Stimulated activated CD8-positive, alpha-beta memory T cell treated with anti-CD3 and anti-CD28 coated beads, Interleukin-7, amount 100 ng/mL, for 48 hours (primary cell): ENCODE measurements around the gene COX15.
"Not testable (repeated sequence)": the region's sequence is repeated elsewhere in the genome, so short reads cannot be mapped to it uniquely, and the experiment has no call there.

ENCODE experiments used
- DNase-seq, 2 donors: peaks; one replicate each; pipeline ENCODE4 v3.0.0-alpha.2; 2020; ENCODE audit warnings: low read depth in 1 of 2; ENCODE audit errors: extremely low read depth in 1 of 2

Gene COX15

DNA sequence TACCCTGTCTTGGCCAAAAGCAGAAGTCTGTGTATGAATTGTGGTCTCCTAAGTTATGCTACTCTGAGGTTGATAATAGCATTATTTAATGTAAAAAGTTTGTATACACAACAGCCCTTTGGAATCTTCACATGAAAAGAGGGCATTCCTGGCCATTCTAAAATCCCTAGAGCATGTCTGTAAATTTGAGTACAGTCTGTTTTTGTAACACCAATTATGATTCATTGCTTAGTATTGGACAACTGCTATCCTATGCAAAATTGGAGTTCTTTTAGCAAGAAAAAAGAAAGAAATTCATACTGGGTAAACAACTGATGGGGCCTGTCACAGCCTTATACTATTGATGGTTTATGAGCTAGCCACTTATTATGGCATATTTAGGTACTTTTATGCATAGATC is 10.3 kb upstream of the COX15 start:
- DNase-seq, result no peak

DNA sequence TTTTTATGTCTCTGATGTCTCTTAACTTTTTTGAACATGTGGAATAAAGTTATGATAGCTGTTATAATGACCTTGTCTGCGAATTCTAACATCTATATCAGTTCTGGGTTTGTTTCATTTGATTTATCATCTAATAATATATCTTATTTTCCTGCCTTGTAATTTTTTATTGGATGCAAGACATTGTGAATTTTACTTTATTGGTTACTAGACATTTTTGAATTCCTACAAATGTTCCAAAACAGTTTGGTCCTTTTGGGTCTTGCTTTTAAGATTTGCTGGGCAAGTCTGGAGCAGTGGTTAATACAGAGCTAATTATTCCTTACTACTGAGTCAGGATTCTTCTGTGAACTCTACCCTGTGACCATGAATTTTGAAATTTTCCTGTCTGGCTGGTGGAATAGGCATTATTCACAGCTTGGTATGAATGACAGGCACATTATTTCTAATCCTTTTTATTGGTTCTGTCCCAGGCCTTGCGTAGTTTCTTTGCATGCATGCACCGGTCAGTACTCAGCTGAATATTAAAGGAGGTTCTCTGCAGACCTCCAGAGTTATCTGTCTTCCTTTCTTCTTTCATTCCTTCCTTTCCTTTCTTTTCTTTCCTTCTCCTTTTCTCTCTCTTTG is 9.1 kb upstream of the COX15 start:
- no peak for DNase-seq

DNA sequence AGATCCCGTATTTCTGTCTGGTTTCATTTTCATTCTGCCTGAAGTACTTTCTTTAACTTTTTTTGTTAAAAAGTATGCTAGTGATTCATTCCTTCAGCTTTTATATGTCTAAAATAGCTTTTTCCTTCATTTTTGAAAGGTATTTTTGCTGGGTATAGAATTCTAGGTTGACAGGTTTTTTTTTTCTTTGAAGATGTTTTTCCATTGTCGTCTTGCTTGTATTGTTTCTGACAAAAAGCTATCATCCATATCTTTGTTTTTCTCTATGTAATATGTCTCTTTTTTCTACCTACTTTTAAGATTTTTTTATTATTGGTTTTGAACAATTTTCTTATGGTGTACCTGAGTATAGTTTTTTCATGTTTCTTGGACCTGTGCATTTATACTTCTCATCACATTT is 8.3 kb upstream of the COX15 start:
- DNase-seq, result no peak

DNA sequence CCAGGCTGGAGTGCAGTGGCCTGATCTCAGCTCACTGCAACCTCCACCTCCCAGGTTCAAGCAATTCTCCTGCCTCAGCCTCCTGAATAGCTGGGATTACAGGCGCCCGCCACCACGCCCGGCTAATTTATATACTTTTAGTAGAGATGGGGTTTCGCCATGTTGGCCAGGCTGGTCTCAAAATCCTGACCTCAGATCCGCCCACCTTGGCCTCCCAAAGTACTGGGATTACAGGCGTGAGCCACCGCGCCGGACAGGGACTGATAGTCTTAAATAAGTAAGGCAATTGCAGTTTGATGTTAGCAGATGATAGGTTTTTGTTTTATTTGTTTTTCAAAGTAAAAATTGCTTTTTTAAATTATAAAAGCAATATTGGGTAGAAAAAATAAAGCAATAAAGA is 2.2 kb upstream of the COX15 start:
- not testable (repeated sequence) for DNase-seq

DNA sequence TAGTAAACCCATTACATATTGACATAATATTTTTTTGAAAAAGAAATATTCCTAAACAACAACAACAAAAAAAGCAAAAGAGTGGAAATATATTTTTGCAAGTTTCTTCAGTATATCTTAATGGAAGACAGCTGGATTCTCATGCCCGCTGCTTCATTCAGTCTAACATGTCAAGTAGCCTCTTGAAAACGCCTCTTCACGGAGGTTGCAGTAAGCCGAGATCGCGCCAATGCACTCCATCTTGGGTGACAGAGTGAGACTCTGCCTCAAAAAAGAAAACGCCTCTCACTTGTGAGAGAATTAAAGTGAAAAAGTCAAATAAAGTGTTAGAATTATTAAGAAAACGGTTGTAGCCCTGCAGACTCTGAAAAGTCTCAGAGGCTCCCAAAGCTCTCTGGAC is 1.4 kb upstream of the COX15 start:
- DNase-seq, result no peak

DNA sequence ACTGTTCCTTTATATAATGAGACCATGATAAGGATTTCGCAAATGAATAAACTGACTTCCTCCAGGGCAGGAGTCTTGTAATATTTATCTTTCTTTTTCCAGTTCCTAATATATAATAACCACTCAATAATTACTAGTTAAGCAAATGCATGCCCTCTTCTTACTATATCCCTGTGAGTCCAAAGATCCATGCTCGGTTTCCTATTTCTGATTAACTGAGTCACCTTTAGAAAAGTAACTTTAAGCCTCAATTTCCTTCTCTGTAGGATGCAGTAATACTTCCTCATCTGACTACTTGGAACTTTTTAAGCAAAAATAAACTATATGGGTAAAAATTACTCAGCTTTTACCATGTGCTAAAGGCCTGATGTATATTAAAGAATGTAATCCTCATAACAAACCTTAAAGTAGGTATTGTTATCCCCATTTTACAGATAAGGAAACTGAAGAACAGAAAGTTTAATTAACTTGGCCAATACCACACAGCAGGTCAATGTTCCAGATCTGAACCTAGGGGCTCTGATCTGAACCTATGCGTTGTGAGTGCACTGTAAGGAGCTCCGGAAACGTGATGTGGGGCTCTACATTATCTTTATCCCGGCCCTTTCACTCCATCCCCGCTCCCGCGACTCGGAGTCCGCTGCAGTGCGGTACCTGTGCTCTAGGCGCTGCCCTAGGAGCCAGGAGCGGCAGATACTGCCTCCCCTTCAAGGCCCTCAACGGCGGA is 458 bp downstream of the COX15 start:
- DNase-seq, result no peak

DNA sequence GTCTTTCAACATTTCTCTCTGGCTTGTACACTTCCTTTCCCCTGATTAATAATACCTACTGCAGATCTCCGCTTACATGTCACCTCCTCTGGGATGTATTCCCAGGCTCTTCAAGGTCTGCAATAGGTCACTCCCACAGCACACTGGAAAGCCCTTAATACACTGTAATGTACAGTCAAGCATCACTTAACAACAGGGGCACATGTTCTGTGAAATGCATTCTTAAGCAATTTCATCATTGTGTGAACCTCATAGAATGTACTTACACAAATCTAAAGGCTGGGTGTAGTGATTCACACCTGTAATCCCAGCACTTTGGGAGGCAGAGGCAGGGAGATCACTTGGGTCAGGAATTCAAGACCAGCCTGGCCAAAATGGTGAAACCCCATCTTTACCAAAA is 1.9 kb downstream of the COX15 start:
- no peak for DNase-seq

DNA sequence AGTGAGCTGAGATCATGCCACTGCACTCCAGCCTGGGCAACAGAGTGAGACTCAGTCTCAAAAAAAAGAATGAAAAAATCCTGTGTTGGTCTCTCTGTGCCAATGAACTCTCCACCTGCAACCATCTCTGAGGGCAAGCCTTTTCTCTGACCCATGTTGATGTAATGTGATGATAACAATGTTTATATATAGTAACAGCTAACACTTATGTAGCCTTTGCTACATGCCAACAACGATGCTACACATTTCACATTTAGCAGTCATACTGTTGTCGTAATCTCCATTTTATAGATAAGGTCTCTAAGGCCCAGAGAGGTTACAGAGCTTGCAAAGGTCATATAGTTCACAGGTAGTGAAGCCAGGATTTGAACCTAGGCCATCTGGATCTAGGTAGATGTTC is 11.5 kb downstream of the COX15 start:
- DNase-seq, result no peak

DNA sequence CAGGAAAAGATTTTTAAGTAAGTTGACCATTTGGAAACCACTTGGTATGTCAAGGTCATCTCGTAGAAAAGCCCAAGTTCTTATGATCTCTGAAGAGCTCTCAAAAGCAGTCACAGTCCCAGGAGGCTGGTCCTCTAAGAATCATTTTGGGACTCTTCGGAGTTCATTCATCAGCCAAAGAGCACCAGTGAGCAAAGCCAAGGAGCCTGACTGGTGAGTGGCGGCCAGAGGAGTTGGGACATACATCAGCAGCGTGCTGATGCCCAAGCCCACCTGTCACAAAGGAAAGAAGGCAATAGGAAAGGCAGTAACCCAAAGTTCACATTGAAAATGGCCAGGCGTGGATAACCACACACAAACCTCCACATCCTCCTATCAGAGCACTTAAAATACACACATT is 17.5 kb downstream of the COX15 start:
- DNase-seq, result no peak

DNA sequence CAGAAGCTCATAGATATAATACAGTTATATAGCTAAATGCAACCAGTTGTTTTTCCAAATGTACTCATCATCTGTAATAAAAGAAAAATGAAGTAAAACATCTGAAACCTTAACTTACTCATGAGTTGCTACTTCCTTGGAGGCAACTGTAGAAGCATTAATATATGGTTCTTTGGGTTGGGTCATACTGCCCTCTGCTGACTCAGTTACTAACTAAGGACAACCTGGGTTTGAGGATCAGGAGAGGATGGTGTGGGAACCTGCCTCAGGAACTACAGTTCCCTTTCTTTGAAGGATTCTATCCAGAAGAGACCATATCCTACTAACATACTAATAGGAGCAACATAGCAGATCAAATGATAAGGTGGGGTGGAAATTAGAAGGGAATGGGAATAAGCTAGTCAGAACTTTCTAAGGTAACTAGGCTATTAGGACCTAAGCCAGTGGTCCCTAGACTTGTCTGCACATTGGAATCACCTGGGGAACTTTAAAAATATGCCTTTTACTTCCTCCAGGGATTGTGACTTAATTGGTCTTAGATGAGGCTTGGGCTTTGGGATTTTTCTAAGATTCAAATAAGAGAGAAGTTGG is 20.7 kb downstream of the COX15 start:
- DNase-seq, result no peak

DNA sequence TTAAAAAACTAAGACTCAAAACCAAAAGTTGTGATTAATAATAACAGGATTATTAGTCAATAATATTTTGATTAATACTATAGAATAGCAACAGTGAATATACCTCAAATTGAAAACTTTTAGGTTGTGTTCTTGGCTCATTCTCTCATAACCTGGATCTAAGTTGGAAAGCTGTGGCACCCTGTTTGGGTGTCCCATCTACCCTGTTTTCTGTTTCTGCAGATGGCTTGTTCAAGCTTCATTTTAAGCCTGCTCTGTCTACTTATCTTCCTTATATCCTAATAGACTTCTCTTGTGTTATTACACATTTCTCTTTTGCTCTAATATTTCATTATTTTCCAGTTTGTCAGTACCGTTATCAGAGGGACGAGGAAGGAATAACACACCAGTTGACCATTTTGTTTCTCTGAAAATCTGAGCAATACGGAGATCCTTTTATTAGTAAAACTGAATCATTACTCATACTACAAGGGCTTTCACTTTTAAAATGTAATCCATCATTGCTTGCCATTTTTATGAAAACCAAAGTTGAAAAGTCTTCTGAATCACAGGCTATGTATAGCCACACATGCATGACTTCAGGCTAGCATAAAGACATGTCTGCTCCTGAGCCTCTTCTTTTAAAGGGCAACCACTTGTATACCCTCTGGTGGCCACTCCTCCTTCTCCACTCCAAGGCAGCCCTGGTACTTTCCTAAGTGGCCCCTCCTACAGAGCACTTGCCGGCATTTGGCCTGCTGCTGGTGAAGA is 22.3 kb downstream of the COX15 start:
- no peak for DNase-seq

DNA sequence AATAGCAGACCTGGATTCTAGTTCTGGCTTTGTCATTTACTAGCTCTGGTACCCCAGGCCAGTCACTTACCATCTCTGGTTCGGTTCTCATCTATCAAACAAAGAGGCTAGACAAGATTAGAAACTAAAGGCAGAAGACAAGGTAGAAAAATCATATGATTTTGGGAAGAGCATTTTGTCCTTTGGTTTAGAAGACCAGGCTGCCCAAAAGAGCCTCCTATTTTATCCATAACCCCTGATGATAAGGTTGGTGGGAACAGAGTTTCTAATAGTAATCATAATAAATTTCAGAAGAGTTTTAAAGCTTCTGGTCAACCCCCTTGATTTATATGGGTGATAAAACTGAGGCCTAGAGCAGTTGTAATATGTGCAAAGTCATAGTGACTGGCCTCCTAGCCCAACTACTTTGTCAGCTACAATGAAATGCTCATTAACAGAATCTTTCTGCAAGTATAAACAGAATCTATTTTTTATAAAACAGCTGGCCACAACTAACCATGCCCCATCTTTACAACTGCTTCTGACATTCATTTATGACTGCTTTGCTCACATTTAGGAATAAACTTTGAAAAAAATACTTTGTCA is 23.4 kb downstream of the COX15 start:
- DNase-seq, result no peak

DNA sequence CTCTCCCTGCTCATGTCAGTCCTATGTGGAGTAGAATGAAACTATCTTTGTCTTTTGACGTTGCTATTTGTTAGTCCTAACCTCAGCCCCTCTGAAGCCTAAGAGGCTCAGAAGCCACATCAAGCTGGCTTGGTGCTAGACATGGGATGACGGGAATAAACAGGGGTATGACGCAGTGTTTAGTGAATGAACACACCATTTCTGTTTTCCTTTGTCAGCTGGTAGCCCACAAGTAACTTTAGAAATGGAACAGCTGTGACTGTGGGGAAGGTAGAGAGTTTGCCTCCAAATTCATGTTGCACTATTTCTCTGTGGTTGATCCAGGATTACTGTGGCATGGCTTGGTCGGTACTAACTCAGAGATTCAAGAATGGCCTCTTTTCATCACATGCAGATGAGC is 31.3 kb downstream of the COX15 start:
- no peak for DNase-seq

DNA sequence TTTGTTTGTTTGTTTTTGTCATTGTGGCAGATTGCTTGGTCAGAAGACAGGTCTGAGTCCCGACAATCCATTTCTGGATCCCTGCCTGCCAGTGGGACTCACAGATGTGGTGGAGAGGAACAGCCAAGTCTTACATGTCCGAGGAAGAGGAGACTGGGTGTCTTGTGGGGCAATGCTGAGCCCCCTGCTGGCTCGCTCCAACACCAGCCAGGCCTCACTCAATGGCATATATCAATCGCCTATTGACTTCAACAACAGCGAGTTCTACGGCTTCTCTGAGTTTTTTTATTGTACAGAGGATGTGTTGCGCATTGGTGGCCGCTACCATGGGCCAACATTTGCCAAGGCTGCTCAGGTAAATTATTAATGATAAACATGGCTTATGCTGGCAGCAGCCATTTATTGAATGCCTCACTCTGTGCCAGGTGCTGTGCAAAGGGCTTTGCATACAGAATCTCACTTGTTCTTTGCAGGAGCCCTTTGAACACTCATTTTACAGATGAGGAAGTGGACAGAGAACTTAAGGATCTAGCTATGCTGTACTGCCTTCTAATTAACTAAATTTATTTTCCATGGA is 33.3 kb downstream of the COX15 start:
- no peak for DNase-seq

DNA sequence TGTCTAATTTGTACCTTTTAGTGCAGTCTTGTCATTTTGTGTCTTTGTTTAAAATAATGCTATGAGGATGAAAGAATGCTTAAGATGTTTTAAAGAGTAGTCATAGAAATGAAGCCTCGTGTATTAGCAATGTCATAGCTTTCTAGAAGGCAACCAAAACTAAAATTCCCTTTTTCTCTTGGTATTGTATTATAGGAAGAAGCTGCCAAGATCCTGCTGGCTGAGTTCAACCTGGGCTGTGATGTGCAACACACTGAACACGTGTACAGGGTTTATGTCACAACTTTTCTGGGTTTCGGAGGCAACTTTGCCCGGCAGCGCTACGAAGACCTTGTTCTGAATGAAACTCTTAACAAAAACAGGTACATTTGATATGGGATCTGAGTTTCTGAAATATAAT is 36.2 kb downstream of the COX15 start:
- no peak for DNase-seq

DNA sequence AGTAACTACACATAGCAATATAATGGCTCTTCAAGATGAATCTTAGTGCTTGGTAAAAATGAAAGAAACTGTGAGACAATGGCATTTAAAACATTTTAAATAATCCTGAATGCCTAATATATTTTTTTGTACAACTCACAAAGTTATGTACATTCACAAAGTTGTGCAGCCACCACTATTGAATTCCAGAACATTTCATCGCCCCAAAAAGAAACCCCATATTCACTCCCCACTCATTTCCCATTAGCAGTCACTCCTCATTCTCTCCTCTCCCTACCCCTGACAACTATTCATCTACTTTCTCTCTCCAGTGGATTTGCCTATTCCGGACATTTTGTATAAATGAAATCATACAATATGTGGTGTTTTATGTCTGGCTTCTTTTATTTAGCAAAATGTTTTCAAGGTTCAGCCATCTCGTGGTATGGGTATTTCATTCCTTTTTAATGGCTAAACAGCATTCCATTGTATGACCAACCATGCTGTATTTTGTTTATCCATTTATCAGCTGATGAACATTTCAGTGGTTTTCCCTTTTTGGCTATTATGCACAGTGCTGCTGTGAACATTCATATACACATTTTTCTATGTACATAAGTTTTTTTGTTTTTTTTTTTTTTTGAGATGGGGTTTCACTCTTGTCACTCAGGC is 37.9 kb downstream of the COX15 start:
- no peak for DNase-seq

DNA sequence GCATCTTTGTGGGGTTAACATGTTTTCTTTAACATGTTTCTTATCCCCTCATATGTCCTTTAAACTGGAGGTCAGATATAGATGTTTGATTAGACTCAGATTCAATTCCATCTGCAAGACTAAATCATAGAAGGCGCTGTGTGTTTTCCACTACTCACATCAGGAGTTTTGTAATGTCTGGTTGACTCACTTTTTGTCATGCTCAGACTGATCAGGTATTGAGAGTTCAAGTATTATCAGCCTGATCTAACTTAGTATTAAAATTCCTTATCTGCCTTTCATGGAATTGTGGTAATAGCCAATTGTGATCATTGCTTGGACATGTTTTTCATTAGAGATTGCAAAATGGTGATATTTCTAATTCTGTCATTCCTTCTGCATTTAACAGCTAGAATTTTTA is 42.5 kb downstream of the COX15 start:
- DNase-seq, result no peak

DNA sequence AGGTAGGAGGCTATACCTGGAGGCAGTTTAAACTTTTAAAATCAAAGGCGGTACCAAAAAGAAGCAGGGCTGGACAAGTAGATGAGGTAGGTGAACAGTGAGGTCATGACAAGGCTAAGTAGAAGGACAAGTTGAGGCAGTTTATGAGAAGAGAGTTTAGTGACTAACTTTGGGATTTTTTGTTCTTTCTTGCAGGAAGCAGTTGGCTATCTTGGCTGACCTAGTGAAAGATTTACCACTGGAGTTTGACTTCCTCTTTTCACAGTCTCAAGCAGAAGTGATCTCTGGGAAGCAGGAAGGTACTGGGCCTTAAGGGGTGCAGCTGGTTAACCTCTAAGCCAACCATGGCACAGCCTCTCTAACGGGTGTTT is 46.3 kb downstream of the COX15 start:
- DNase-seq, result no peak

DNA sequence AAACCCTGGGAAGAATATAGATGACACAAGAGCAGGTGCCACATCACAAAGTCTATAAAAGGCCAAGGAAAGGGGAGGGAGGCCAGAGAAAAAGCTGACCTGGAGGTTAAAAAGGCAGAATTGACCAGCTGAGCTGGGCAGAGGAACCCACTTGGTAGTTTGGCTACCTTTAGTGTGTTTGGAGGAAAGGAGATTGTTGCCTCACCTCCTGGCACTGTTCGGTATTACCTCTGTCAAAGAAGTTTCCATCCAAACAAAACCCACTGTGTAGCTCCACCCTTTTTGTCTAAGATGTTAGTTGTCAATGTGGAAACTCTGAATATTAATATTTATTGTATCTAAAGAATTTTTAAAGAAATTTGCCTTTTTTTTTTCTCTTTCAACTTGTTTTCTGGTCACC is 49.2 kb downstream of the COX15 start:
- DNase-seq, result no peak
